HepG2 (cell line): ENCODE data around the gene RPL39. TPM values are rescaled to one million over a fixed set of nuclear protein-coding genes. Genes with fewer than 3 reads are reported as not detected.
A peak's percentile ranks its signal among the peaks of the same experiment; 100 is the strongest.
"Not testable (repeated sequence)": the region's sequence is repeated elsewhere in the genome, so short reads cannot be mapped to it uniquely, and the experiment has no call there.

Experiments used
- ATAC-seq: fragments of 200-7000 bp; cut with Tn5 transposase; 3 replicates; pipeline ENCODE4 v1.9.1; 2020; ENCODE audit warnings: mild to moderate bottlenecking, moderate library complexity
- BruUV-seq: library from RNA; stranded (reverse); fragments of 400-500 nt; replicated peaks from 2 replicates; lab custom pipeline; 2021; lab: Mats Ljungman, UMichigan
- CTCF ChIA-PET: fragments of 300-600 bp; formaldehyde crosslinking; extraction: SDS; loops from one replicate; lab custom pipeline; 2021; ENCODE audit warnings: low total read pairs, inconsistent platforms, low intra/inter-chr PET ratio; lab: Yijun Ruan, JAX
- POLR2A ChIA-PET: fragments of 350-600 bp; sonication (Branson Sonifier 250); formaldehyde crosslinking; loops from one replicate; lab custom pipeline; 2020; ENCODE audit warnings: antibody characterized with exemption, inconsistent platforms; lab: Yijun Ruan, JAX
- DNase-seq: peaks from one replicate; pipeline ENCODE4 v3.0.0-alpha.2; 2015; ENCODE audit warnings: low spot score
- FAIRE-seq: peaks from 3 replicates; lab custom pipeline; 2011; peaks lifted over from hg19 to GRCh38; lab: Jason Lieb, UNC
- H2AFZ ChIP-seq: one replicate; pipeline ENCODE4 v1.6.1; 2011; ENCODE audit warnings: low read length, inconsistent platforms
- H3K27ac ChIP-seq: fragments of 300-600 bp; 3 replicates; pipeline ENCODE4 v1.8.0; 2011; ENCODE audit warnings: mixed run types, mild to moderate bottlenecking, mixed read lengths, low read length, inconsistent platforms; ENCODE audit not compliant: insufficient read depth; ENCODE audit errors: extremely low read length
- H3K27me3 ChIP-seq, 2 experiments: fragments of 200-600 bp in 1 of 2; 2 replicates in 1 of 2; 3 replicates in 1 of 2; pipeline versions ENCODE4 v1.6.0 to v1.8.0; 2011; ENCODE audit warnings: low read length in 2 of 2, mild to moderate bottlenecking in 2 of 2, moderate library complexity in 2 of 2, inconsistent platforms in 1 of 2; ENCODE audit not compliant: insufficient read depth in 2 of 2, control insufficient read depth in 1 of 2
- H3K36me3 ChIP-seq, 2 experiments: fragments of 200-600 bp in 1 of 2; replicated peaks in 1 of 2; 2 replicates in 1 of 2; 3 replicates in 1 of 2; pipeline versions ENCODE4 v1.5.1 to v1.8.0; 2011; ENCODE audit warnings: low read length in 2 of 2, inconsistent platforms in 1 of 2; ENCODE audit not compliant: insufficient read depth in 2 of 2, control insufficient read depth in 1 of 2
- H3K4me1 ChIP-seq: 2 replicates; pipeline ENCODE4 v1.5.1; 2012; ENCODE audit warnings: low read length, inconsistent platforms; ENCODE audit not compliant: insufficient read depth
- H3K4me2 ChIP-seq: 2 replicates; pipeline ENCODE4 v1.6.0; 2011; ENCODE audit warnings: low read depth, low read length, inconsistent platforms
- H3K4me3 ChIP-seq, 3 experiments: fragments of 200-600 bp in 1 of 3; sonication (generic), shearing (Covaris generic) in 1 of 3; replicated peaks in 1 of 3; 2 replicates each; pipeline ENCODE4 v1.5.1; 2011 to 2016; ENCODE audit warnings: low read length in 3 of 3, inconsistent platforms in 2 of 3, low read depth in 2 of 3, mild to moderate bottlenecking in 2 of 3, control low read depth in 1 of 3, mixed read lengths in 1 of 3; ENCODE audit not compliant: insufficient read depth in 1 of 3
- H3K79me2 ChIP-seq: one replicate; pipeline ENCODE4 v1.6.1; 2011; ENCODE audit warnings: low read length, inconsistent platforms; ENCODE audit not compliant: insufficient read depth
- H3K9ac ChIP-seq: 2 replicates; pipeline ENCODE4 v1.6.0; 2011; ENCODE audit warnings: mild to moderate bottlenecking, low read depth, low read length, inconsistent platforms; ENCODE audit not compliant: insufficient read depth
- H3K9me3 ChIP-seq: 2 replicates; pipeline ENCODE4 v1.5.1; 2012; ENCODE audit warnings: mild to moderate bottlenecking, low read length
- H4K20me1 ChIP-seq: 2 replicates; pipeline ENCODE4 v1.6.0; 2011; ENCODE audit warnings: inconsistent platforms, mild to moderate bottlenecking, low read length, moderate library complexity; ENCODE audit not compliant: insufficient read depth
- CREB1 ChIP-seq, 2 experiments: fragments of 450-650 bp in 1 of 2; IDR thresholded peaks; 2 replicates each; pipeline ENCODE4 v1.6.1; 2016 to 2017; ENCODE audit warnings: control low read depth in 1 of 2, mild to moderate bottlenecking in 1 of 2, missing compliant biosample characterization in 1 of 2, missing genetic modification characterization in 1 of 2
- EEA1 ChIP-seq: sonication (generic); formaldehyde crosslinking; IDR thresholded peaks from 2 replicates; pipeline ENCODE4 v1.5.1; 2020; ENCODE audit warnings: mild to moderate bottlenecking, missing genetic modification reagents, borderline replicate concordance
- FOSL2 ChIP-seq: sonication (generic); formaldehyde crosslinking; IDR thresholded peaks from 2 replicates; pipeline ENCODE4 v1.4.0; 2020; ENCODE audit warnings: missing genetic modification reagents
- THRA ChIP-seq: sonication (generic); formaldehyde crosslinking; IDR thresholded peaks from 2 replicates; pipeline ENCODE4 v1.4.0; 2020; ENCODE audit warnings: missing genetic modification reagents, borderline replicate concordance
- ZFY ChIP-seq: sonication (generic); formaldehyde crosslinking; IDR thresholded peaks from 2 replicates; pipeline ENCODE4 v1.4.0; 2020; ENCODE audit warnings: missing genetic modification reagents
- ZNF496 ChIP-seq: sonication (generic); formaldehyde crosslinking; IDR thresholded peaks from 2 replicates; pipeline ENCODE4 v1.8.1; 2023; ENCODE audit warnings: mild to moderate bottlenecking, moderate library complexity, missing genetic modification reagents; ENCODE audit not compliant: insufficient replicate concordance
- WGBS: methylation state at CpG from one replicate; pipeline ENCODE4 v1.1.6; 2017; ENCODE audit warnings: low lambda C conversion rate; 5-methylcytosine and 5-hydroxymethylcytosine counted together
- in situ Hi-C: cut with HindIII; loops from 2 replicates; pipeline ENCODE4 v1.10.0; 2017; ENCODE audit warnings: low pct_unique_long_range_greater_than_20kb; ENCODE audit not compliant: extremely low pct_ligation_motif_present
- intact Hi-C: fragments of 100-400 bp; cut with micrococcal nuclease; formaldehyde crosslinking; loops from one replicate; pipeline ENCODE4 v1.10.0; 2022; ENCODE audit not compliant: unreplicated experiment
- polyA plus RNA-seq, 8 experiments: library from polyadenylated mRNA; depleted of rRNA in 3 of 8; stranded (reverse) in 7 of 8; unstranded in 1 of 8; fragments of >200 nt; fragmentation: Illumina TruSeq in 4 of 8; extraction: Trizol in 4 of 8; gene quantifications; 2 replicates each; pipeline versions ENCODE4 v1.2.1 to v1.2.3, GENCODE V29; 2011 to 2016; ENCODE audit warnings: low read depth in 4 of 8, missing spikeins in 1 of 8, mixed read lengths in 1 of 8; ENCODE audit not compliant: insufficient read depth in 1 of 8
- total RNA-seq, 5 experiments: library from RNA; depleted of rRNA; stranded (reverse); fragments of >200 nt; fragmentation: Illumina TruSeq; extraction: Trizol; gene quantifications; 2 replicates each; pipeline ENCODE4 v1.2.3, GENCODE V29; 2016; ENCODE audit warnings: low read depth in 1 of 5

RPL39 gene
- total and polyA plus RNA-seq, 2 of the 13 experiments (the other 11 are each of a cell fraction or from before 2014, with no cell fraction given), result 2,312 to 3,547 TPM

- Histone ChIP-seq H3K27ac (no peak overlapping the region), H3K9me3 (no peaks in the 10 kb centered on the region), H3K4me2 (no peak overlapping the region), H3K4me3 (no peak overlapping the region), H3K9ac (no peak overlapping the region), H4K20me1 (no peaks in the 10 kb centered on the region), H3K79me2 (no peaks in the 10 kb centered on the region), H3K27me3 (no peaks in the 10 kb centered on the region), H3K36me3 (no peaks in the 10 kb centered on the region), H2AFZ (no peak overlapping the region), H3K4me1 (no peaks in the 10 kb centered on the region)
- no CpG with 5 or more reads among the region's 1 CpG for WGBS
- no peak for DNase-seq
- no TSS peak for BruUV-seq
- in situ Hi-C loops, result no loop called here
- CTCF ChIA-PET, result no interaction called here
- FAIRE-seq, result no peak
- intact Hi-C loops, result no loop called here
- TF ChIP-seq ZNF496 (CRISPR knock-in tag), result no peak
- TF ChIP-seq EEA1 (CRISPR knock-in tag), result no peak
- TF ChIP-seq THRA (CRISPR knock-in tag), result no peak
- TF ChIP-seq ZFY (CRISPR knock-in tag), result no peak
- TF ChIP-seq CREB1 (IDR thresholded peaks at IDR 0.05), result no peak
- no peak for TF ChIP-seq CREB1 (CRISPR knock-in tag; IDR thresholded peaks at IDR 0.05)
- TF ChIP-seq FOSL2 (CRISPR knock-in tag), result 0 out of 2 replicates have a peak, but pooled peaks have one; percentile 11
- POLR2A ChIA-PET, result interaction anchor here (1.9 kb wide), 1 partner anchor 18 kb away, joined by 4 read pairs; the partner anchor contains the start of gene RPL39
- ATAC-seq, result no peak
Observed at GRCh38 chrX:119809185-119809666, 17.8 kb upstream of the RPL39 start.

- intact Hi-C loops, H3K4me1 ChIP-seq, H4K20me1 ChIP-seq, H3K4me2 ChIP-seq, H3K36me3 ChIP-seq, H3K9ac ChIP-seq, H3K27me3 ChIP-seq, H2AFZ ChIP-seq, CTCF ChIA-PET, DNase-seq, H3K4me3 ChIP-seq, FAIRE-seq, POLR2A ChIA-PET, in situ Hi-C loops, BruUV-seq, H3K27ac ChIP-seq, H3K9me3 ChIP-seq, H3K79me2 ChIP-seq: not testable (repeated sequence)
- ATAC-seq, result peak; percentile 74
- WGBS, result 0% methylated on average over 1 of the region's 4 CpGs
Observed at GRCh38 chrX:119808461-119808860, 17.0 kb upstream of the RPL39 start.
